ENCODE measurements around the gene JARID2. TPM values are rescaled to one million over a fixed set of nuclear protein-coding genes. Genes with fewer than 3 reads are reported as not detected.

Gene JARID2
- total RNA-seq, 1 experiment from 2014 or later = 6.0 TPM

DNA sequence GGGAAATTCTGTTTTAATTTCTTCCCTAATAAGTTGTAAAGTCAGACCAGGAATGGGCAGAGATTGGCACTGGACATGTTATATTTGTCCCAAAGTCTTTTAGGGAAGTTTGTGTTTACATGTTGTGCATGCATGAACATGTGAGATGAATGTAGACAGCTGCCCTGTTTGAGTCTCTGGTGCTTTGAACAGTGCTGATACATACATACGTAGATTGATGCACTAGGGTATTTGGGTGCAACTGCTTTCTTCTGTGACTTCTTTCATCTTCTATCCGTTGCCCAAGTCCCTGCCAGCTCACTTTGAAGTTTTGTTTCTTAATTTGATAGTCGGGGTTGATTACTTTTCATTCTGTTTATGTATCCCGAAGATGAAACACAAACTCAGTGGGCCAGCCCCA, 216.4 kb downstream of the JARID2 start:
- ATAC-seq (no peak), DNase-seq (ENCODE audit: low read depth, low spot score) (no peak)
- Histone ChIP-seq H3K4me1 (ENCODE audit: control insufficient read depth, insufficient read depth, low read length) (no peaks in the 10 kb centered on the region), H3K4me3 (ENCODE audit: low read depth in 2 of 2, low read length in 2 of 2) (no peak overlapping the region), H3K36me3 (ENCODE audit: control insufficient read depth, insufficient read depth, low read length) (no peaks in the 10 kb centered on the region), H3K27ac (ENCODE audit: low read length) (no peak overlapping the region), H3K27me3 (ENCODE audit: control insufficient read depth, insufficient read depth, low read length) (no peaks in the 10 kb centered on the region), H3K9me3 (ENCODE audit: control insufficient read depth, insufficient read depth, low read depth, low read length) (no peaks in the 10 kb centered on the region)
- TF ChIP-seq, protein P1, sequence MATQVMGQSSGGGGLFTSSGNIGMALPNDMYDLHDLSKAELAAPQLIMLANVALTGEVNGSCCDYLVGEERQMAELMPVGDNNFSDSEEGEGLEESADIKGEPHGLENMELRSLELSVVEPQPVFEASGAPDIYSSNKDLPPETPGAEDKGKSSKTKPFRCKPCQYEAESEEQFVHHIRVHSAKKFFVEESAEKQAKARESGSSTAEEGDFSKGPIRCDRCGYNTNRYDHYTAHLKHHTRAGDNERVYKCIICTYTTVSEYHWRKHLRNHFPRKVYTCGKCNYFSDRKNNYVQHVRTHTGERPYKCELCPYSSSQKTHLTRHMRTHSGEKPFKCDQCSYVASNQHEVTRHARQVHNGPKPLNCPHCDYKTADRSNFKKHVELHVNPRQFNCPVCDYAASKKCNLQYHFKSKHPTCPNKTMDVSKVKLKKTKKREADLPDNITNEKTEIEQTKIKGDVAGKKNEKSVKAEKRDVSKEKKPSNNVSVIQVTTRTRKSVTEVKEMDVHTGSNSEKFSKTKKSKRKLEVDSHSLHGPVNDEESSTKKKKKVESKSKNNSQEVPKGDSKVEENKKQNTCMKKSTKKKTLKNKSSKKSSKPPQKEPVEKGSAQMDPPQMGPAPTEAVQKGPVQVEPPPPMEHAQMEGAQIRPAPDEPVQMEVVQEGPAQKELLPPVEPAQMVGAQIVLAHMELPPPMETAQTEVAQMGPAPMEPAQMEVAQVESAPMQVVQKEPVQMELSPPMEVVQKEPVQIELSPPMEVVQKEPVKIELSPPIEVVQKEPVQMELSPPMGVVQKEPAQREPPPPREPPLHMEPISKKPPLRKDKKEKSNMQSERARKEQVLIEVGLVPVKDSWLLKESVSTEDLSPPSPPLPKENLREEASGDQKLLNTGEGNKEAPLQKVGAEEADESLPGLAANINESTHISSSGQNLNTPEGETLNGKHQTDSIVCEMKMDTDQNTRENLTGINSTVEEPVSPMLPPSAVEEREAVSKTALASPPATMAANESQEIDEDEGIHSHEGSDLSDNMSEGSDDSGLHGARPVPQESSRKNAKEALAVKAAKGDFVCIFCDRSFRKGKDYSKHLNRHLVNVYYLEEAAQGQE (IDR thresholded peaks at IDR 0.05; ENCODE audit: insufficient read depth in 1 of 2, low read depth in 2 of 2, low read length in 1 of 2) = no peak
- TF ChIP-seq POLR2AphosphoS5 (IDR thresholded peaks at IDR 0.05; ENCODE audit: low read depth, low read length) (no peak), TCF7L2 (IDR thresholded peaks at IDR 0.05; ENCODE audit: low read depth, low read length) (no peak), SIN3A (IDR thresholded peaks at IDR 0.05; ENCODE audit: borderline replicate concordance, insufficient read depth, low read depth, low read length) (no peak)
- TF ChIP-seq, protein P2, sequence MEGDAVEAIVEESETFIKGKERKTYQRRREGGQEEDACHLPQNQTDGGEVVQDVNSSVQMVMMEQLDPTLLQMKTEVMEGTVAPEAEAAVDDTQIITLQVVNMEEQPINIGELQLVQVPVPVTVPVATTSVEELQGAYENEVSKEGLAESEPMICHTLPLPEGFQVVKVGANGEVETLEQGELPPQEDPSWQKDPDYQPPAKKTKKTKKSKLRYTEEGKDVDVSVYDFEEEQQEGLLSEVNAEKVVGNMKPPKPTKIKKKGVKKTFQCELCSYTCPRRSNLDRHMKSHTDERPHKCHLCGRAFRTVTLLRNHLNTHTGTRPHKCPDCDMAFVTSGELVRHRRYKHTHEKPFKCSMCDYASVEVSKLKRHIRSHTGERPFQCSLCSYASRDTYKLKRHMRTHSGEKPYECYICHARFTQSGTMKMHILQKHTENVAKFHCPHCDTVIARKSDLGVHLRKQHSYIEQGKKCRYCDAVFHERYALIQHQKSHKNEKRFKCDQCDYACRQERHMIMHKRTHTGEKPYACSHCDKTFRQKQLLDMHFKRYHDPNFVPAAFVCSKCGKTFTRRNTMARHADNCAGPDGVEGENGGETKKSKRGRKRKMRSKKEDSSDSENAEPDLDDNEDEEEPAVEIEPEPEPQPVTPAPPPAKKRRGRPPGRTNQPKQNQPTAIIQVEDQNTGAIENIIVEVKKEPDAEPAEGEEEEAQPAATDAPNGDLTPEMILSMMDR (IDR thresholded peaks at IDR 0.05) = no peak
- POLR2A ChIA-PET = no interaction called here
- in situ Hi-C loops (cut with HindIII; ENCODE audit: low pct_unique_long_range_greater_than_20kb, low sequenced_read_pairs) (no loop called here), intact Hi-C loops (cut with micrococcal nuclease; ENCODE audit: unreplicated experiment) (no loop called here)
- CTCF ChIA-PET = no interaction called here
- BruUV-seq (replicated peaks) = no TSS peak

DNA sequence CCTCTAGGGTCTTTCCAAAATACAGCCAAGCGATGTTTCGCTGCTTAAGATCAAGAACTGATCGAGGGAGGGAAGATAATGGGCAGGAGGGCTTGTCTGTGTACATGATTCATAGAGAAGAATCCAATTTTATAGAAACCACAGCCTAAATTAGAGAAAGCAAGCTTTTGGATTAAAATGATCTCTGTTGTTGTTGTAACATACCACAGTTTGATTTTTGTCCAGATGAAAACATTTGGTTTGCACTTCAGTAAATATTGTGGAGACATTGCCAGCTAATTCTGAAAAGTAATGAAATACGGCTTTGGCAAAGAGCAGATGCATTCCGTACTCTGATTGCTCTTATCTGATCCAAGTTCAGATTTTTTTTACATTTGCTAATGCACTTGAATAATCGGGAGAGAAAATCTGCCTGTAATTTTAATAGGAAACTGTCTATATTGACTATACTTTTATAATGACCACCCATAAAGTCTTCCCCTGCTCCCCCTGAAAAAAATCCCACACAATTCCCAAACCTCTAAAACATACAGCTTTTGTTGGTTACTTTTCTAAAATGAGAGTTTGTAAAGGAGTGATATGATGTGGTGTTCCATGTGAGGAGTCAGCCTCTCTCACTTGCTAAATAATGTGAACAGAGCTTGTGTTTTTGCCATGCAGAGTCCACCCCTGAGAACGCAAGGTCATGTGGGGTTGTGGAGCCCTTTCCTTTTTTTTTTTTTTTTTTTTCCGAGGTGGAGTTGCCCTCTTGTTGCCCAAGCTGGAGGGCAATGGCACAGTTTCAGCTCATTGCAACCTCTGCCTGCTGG, 217.1 kb downstream of the JARID2 start:
- Histone ChIP-seq H3K36me3 (ENCODE audit: control insufficient read depth, insufficient read depth, low read length) (no peaks in the 10 kb centered on the region), H3K9me3 (ENCODE audit: control insufficient read depth, insufficient read depth, low read depth, low read length) (no peaks in the 10 kb centered on the region), H3K27me3 (ENCODE audit: control insufficient read depth, insufficient read depth, low read length) (no peaks in the 10 kb centered on the region), H3K4me1 (ENCODE audit: control insufficient read depth, insufficient read depth, low read length) (no peaks in the 10 kb centered on the region), H3K27ac (ENCODE audit: low read length) (no peak overlapping the region), H3K4me3 (ENCODE audit: low read depth in 2 of 2, low read length in 2 of 2) (no peak overlapping the region)
- TF ChIP-seq SIN3A (IDR thresholded peaks at IDR 0.05; ENCODE audit: borderline replicate concordance, insufficient read depth, low read depth, low read length) (no peak), TCF7L2 (IDR thresholded peaks at IDR 0.05; ENCODE audit: low read depth, low read length) (no peak), POLR2AphosphoS5 (IDR thresholded peaks at IDR 0.05; ENCODE audit: low read depth, low read length) (no peak)
- TF ChIP-seq, protein P2 (IDR thresholded peaks at IDR 0.05) = no peak
- TF ChIP-seq, protein P1 (IDR thresholded peaks at IDR 0.05; ENCODE audit: insufficient read depth in 1 of 2, low read depth in 2 of 2, low read length in 1 of 2) = no peak
- DNase-seq (ENCODE audit: low read depth, low spot score) = no peak
- POLR2A ChIA-PET = no interaction called here
- no TSS peak for BruUV-seq (replicated peaks)
- CTCF ChIA-PET = no interaction called here
- intact Hi-C loops (cut with micrococcal nuclease; ENCODE audit: unreplicated experiment) = no loop called here
- in situ Hi-C loops (cut with HindIII; ENCODE audit: low pct_unique_long_range_greater_than_20kb, low sequenced_read_pairs) = no loop called here
- ATAC-seq = no peak
